D721Med (cell line): Measurements from ENCODE around the gene TNFAIP2.

ENCODE experiments used
- DNase-seq: peaks from one replicate; pipeline ENCODE4 v3.0.0; 2011; ENCODE audit warnings: low spot score; ENCODE audit not compliant: insufficient read length
- FAIRE-seq: peaks from 2 replicates; lab custom pipeline; 2011; peaks lifted over from hg19 to GRCh38; lab: Jason Lieb, UNC
- TF ChIP-seq, protein P1 (sequence below): IDR thresholded peaks from 2 replicates; pipeline ENCODE4 v1.5.1; 2012; ENCODE audit warnings: mild to moderate bottlenecking, control low read depth; ENCODE audit not compliant: insufficient read depth; ENCODE audit errors: missing control alignments

Gene TNFAIP2

DNA sequence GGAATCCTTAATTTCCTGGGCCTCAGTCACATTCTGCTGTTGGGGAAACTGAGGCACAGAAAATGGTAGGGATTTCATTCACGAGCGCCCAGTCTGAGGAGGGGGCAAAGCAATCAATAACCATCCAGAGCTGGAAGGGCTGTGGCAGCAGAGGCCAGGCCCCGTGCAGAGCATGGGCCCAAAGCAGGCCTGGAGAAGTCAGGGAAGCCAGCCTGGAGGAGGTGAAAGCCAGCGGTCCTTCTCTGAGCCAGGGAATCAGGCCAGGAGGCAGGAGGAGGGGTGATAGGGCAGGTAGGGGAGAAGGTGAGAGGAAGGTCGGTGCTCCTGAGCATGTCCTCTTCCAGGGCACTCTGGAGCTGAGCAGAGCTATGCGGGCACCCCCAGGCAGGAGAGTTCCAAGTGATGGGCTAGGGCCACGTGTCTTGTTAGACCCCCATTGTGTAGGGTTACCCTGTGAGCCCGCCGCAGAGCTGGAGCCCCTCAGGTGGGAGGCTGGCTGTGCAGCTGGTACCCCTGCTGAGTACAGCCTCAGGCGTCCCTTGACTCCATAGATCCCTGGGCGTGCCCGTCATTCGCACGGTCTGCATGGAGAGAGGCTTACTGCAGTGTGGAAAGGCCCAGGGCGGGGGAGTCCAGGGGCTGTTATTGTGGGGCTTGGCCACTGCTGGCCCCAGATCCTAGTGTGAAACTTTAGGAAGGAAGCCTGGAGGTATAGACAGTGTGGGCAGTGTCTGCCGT, 4.8 kb downstream of the TNFAIP2 start:
- no peak for FAIRE-seq
- no peak for DNase-seq
- TF ChIP-seq, protein P1, sequence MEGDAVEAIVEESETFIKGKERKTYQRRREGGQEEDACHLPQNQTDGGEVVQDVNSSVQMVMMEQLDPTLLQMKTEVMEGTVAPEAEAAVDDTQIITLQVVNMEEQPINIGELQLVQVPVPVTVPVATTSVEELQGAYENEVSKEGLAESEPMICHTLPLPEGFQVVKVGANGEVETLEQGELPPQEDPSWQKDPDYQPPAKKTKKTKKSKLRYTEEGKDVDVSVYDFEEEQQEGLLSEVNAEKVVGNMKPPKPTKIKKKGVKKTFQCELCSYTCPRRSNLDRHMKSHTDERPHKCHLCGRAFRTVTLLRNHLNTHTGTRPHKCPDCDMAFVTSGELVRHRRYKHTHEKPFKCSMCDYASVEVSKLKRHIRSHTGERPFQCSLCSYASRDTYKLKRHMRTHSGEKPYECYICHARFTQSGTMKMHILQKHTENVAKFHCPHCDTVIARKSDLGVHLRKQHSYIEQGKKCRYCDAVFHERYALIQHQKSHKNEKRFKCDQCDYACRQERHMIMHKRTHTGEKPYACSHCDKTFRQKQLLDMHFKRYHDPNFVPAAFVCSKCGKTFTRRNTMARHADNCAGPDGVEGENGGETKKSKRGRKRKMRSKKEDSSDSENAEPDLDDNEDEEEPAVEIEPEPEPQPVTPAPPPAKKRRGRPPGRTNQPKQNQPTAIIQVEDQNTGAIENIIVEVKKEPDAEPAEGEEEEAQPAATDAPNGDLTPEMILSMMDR = no peak

- FAIRE-seq (no peak), DNase-seq (no peak)
- TF ChIP-seq, protein P1 = no peak
These were observed 5.5 kb downstream of the TNFAIP2 start for GRCh38 chr14:103128631-103129300.

DNA sequence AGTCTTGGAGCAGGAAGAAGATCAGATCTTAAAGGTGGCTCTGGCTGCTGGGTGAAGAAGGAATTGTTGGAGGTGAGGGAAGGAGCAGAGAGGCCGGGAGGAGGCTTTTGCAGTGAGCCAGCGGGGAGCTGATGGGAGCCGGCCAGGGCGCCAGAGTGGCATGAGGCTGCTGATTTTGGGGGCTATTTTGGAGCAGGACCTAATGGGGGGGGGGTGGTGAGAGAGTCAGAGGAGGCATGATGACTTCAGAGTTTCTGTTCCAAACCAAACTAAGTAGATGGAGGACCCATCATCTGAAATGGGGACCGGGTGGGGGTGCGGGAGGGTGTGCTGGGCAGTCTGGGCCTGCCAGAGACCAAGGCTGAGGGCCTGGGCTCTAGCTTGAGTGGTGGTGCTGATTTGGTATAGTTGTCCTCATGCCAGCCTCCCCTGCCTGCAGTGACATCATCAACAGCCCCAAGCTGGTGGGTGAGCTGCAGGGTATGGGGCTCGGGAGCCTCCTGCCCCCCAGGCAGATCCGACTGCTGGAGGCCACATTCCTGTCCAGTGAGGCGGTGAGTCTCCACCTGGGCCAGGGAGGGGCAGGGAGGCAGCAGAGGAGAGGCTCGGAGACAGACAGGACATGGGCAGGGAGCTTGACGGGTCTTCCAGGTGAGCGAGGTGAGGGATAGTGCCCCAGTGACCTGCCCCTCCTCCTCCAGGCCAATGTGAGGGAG, 6.2 kb downstream of the TNFAIP2 start:
- DNase-seq = no peak
- TF ChIP-seq, protein P1 = no peak
- no peak for FAIRE-seq

DNA sequence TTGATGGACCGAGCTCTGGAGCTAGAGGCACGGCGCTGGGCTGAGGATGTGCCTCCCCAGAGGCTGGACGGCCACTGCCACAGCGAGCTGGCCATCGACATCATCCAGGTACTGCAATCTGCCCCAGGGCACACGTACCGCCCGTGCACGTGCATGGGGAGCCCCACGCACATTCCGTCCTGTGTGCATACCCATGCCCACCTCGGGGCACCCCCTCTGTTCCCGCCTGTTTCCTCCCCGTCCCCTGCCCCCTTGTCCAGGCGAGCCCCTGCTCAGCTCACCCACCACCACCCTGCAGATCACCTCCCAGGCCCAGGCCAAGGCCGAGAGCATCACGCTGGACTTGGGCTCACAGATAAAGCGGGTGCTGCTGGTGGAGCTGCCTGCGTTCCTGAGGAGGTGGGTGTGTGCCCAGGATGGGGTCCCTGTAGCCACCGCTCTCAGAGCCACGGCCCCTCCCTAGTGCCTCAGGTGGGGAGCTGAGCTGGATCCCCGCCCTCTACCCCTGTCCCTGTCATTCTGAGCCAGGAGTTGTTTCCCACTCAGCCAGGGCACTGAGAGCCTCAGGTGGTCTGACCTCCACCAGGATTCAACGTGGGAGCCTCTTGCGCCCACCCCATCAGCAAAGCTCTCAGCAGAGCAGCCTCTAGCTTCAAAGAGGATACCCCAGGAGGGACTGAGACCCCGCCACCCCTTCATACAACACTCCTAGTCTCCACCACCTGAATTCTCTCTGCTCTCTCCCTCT, 6.9 kb downstream of the TNFAIP2 start:
- FAIRE-seq (no peak), DNase-seq (no peak)
- TF ChIP-seq, protein P1 = no peak

GRCh38 chr14:103130965-103131364, 7.7 kb downstream of the TNFAIP2 start:
- FAIRE-seq = no peak
- TF ChIP-seq, protein P1 = no peak
- DNase-seq = no peak

DNA sequence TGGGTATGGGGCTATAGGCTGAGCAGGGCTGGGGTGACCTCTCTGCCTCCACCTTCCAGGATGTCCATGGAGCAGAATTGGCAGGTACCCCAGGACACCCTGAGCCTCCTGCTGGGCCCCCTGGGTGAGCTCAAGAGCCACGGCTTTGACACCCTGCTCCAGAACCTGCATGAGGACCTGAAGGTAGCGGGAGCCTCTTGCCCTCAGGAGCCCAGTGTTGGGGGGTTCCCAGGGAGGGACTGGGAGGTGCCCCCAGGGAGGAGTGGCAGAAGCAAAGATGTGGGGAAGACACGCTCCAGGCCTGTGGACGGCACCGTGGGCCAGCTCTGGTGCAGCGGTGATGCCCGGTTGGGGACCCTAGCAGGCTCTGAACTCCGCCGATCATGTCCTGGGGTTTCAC, 8.3 kb downstream of the TNFAIP2 start:
- TF ChIP-seq, protein P1 = no peak
- DNase-seq (no peak), FAIRE-seq (no peak)
